Measurements from ENCODE around the gene RHBDF2.

RHBDF2 gene

DNA sequence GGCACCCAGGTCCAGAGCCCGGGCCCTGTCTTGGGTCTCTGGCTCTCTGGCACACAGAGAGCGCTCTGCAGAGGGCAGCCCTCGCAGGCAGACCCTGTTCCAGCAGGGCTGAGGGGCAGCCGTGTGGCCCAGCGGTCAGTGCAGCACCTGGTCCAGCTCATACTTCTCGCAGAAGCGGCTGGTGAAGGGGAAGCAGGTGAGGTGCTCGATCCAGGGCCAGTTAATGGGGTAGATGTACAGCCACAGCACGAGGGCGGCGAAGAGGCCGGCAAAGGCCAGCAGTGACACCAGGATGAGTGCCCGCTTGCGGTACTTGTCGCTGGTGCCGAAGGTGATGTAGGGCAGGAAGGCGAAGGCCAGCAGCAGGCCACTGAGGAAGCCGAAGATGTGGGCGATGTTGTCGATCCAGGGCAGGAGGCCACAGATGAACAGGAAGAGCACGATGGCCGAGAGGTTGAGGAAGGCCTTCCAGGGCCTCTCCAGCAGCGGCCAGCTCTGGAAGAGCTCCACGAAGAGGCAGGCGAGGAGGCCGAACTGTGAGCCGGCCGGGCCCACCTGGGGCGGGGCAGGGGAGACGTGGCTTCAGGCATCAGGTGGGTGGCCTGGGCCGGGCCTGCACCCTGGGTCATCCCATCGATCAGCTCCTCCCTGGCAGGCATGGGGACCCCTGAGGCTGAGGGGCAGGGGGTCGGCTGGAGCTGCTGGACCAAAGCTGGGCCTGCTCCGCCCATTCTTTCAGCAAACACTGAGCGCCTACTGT lies 29.5 kb downstream of the RHBDF2 start:
- Mint-ChIP-seq H3K4me1 (no peaks in the 10 kb centered on the region), H3K4me3 (no peak overlapping the region), H3K9me3 (no peaks in the 10 kb centered on the region), H3K36me3 (peaks cover 7% of the 10 kb centered on the region), H3K27ac (no peak overlapping the region), H3K27me3 (no peaks in the 10 kb centered on the region)

DNA sequence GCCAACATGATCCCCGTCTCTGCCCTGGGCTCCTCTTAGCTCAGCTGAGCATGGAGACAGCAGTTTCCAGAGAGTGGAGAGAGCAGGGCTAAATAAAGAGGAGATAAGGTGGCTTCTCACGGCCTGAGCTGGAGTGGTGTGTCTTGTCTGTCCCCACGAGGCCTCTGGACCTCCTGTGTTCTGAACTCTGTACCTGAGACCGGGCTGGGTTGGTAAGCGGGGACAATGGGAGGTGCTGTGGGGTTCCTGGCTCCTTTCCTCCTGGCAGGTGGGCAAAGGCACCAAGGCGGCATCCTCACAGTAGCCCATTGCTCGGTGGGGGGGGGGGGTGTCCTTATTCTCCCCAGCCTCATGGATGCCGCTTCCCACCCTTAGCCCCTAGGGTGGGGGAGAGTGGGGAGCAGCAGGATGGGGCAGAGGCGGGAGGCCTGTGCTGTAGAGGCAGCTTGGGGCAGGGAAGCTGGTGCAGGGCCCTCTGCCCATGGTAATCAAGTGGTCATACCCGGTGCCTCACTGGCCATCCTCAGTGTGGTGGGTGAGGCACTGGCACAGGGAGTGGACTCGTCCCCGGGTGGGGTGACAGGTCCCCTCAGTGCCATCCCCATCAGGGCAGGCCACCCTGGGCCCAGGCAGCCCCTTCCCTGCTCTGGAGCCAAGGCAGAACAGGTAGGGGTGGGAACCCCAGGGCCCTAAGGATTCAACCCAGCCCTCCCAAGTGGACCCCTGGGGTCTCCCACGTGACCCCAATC lies 31.1 kb downstream of the RHBDF2 start:
- peaks cover 6% of the 10 kb centered on the region for H3K36me3 Mint-ChIP-seq
- H3K4me1 Mint-ChIP-seq, result peaks cover 3% of the 10 kb centered on the region
- no peak overlapping the region for H3K27ac Mint-ChIP-seq
- no peak overlapping the region for H3K4me3 Mint-ChIP-seq
- no peaks in the 10 kb centered on the region for H3K27me3 Mint-ChIP-seq
- H3K9me3 Mint-ChIP-seq, result no peaks in the 10 kb centered on the region

DNA sequence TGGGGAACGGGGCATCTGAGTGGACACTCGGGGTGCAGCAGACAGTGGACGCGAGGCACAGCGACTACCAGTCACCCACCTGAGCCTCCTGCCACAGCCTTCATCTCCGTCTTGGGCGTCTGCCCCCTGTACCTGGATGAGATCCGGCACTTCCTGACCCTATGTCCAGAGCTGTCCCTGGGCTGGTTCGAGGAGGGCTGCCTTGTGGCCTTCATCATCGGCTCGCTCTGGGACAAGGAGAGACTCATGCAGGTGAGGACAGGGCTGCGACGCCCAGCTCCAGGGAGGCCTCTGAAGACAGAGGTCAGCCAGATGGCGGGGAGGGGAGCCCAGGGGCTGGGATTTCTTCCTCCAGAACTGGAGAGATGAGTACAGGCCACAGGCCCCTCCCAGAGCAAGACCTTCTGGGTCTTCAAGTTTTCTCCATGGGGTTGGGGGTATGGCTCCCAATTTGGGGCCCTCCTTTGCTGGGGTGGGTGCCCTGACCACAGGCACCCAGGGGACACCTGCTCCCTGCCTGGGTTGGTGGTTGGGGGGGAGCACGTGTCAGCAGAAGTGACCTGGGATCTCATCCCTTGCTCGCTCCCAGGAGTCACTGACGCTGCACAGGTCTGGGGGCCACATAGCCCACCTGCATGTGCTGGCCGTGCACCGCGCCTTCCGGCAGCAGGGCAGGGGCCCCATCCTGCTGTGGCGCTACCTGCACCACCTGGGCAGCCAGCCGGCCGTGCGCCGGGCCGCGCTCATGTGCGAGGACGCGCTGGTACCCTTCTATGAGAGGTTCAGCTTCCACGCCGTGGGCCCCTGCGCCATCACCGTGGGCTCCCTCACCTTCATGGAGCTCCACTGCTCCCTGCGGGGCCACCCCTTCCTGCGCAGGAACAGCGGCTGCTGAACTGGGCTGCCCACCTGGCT lies 31.9 kb downstream of the RHBDF2 start:
- Mint-ChIP-seq H3K4me3 (no peak overlapping the region), H3K27me3 (no peaks in the 10 kb centered on the region), H3K4me1 (peaks cover 3% of the 10 kb centered on the region), H3K27ac (no peak overlapping the region), H3K9me3 (no peaks in the 10 kb centered on the region), H3K36me3 (peaks cover 5% of the 10 kb centered on the region)

DNA sequence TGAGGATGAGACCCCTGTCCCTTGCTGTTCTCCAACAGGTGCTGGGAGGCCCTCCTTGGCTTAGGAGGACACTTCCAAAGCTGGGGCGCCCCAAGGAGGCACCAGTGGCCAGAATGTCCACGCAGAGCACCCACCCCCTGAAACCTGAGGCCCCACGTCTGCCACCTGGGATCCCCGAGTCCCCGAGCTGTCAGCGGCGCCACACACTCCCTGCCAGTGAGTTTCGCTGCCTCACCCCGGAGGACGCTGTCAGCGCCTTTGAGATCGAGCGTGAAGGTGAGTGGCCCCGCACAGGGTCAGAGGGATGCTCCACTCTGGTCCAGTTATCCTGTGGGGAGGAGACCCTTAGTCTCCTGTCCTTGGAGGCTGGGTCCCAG lies 32.6 kb downstream of the RHBDF2 start:
- Mint-ChIP-seq H3K27ac (no peak overlapping the region), H3K4me1 (peaks cover 3% of the 10 kb centered on the region), H3K4me3 (no peak overlapping the region), H3K36me3 (peaks cover 5% of the 10 kb centered on the region), H3K27me3 (no peaks in the 10 kb centered on the region), H3K9me3 (no peaks in the 10 kb centered on the region)

- Mint-ChIP-seq H3K27me3 (no peaks in the 10 kb centered on the region), H3K4me1 (peaks cover 3% of the 10 kb centered on the region), H3K36me3 (peaks cover 3% of the 10 kb centered on the region), H3K27ac (no peak overlapping the region), H3K9me3 (no peaks in the 10 kb centered on the region), H3K4me3 (no peak overlapping the region)
Observed at GRCh38 chr17:76467809-76468633, 33.2 kb downstream of the RHBDF2 start.

DNA sequence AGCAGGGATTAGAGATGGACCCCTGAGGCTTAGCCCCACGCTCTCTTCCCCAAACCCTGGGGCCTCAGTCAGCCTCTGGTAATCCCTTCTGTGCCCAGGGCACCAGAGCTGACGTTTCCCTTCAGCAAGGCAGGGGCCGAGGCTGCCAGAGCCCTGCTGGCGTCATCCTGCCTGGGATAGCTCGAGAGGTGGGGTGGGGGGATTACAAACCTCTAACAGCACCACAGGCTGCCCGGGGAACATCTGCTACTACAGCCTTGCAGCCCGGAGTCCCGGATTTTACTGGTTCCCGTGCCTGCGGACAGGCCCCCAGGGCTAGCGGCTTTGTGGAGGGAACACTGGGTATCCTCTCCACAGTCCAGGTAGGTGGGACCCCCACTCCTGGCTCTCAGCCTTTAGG lies 33.9 kb downstream of the RHBDF2 start, which contains the start of gene AANAT:
AANAT (plus strand) TSS at position 238 of the 400 bp plus-strand sequence. CDS start 1,144 bp downstream, outside the sequence.
- Mint-ChIP-seq H3K4me1 (peaks cover 3% of the 10 kb centered on the region), H3K4me3 (no peak within 1 kb of the TSS), H3K27ac (no peak within 1 kb of the TSS), H3K36me3 (peaks cover 3% of the 10 kb centered on the region), H3K9me3 (no peaks in the 10 kb centered on the region), H3K27me3 (no peaks in the 10 kb centered on the region)

DNA sequence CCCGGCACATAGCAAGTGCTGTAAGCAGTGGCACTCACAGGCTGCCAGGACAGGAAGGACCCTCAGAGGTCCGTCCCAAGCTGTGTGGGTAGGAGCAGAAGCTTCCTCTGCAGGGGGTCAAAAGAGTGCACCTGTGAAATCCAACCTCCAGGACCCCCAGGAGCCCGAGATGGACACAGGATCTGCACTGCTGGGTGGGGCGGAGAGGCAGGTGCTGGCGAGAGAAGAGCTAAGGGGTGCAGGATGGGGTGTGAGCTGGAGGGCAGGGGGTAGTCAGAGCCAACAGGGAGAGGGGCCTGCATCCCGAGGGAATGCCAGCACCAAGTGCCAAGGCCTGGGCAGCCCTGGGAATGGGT lies 34.5 kb downstream of the RHBDF2 start:
- H3K4me1 Mint-ChIP-seq, result peaks cover 3% of the 10 kb centered on the region
- peaks cover 3% of the 10 kb centered on the region for H3K36me3 Mint-ChIP-seq
- no peaks in the 10 kb centered on the region for H3K9me3 Mint-ChIP-seq
- H3K27ac Mint-ChIP-seq, result no peak overlapping the region
- H3K27me3 Mint-ChIP-seq, result no peaks in the 10 kb centered on the region
- no peak overlapping the region for H3K4me3 Mint-ChIP-seq

DNA sequence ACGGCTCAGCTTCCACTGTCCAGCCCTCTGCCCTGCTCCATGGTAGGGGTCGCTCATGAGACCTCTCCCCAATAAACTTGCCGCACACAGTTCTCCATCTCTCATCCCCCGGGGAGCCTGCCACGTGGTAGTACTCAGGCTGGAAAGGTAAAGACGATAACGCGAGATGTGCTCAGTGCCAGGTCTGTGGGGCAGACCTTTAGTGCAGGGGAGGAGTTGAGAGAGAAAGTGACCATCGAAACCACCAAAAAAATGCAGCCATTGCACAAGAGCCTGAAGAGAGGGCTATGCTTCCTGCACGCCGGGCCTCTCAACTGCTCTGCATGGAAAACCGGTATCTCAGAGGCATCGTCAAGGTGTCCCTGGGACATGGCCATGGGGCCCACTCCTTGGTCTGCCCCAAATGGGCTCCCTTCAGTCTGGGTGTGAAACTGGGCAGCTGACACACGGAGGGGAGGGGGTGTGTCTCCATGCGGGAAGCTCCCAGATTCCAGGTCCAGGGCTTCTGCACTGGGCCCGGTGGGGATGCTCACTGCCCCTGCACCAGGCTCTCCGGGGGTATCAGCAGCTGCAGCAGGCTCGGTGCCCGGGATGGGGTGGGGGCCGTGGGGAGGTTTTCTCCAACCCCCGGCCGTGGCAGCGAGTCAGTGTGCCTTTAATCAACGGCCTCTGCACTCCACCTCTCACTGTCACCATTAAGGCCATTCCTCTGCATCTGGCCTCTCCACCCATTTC lies 38.5 kb downstream of the RHBDF2 start:
- Mint-ChIP-seq H3K4me1 (peaks cover 3% of the 10 kb centered on the region), H3K36me3 (no peaks in the 10 kb centered on the region), H3K27ac (no peak overlapping the region), H3K27me3 (no peaks in the 10 kb centered on the region), H3K4me3 (no peak overlapping the region), H3K9me3 (no peaks in the 10 kb centered on the region)

- H3K4me3 Mint-ChIP-seq, result no peak overlapping the region
- H3K27ac Mint-ChIP-seq, result no peak overlapping the region
- H3K36me3 Mint-ChIP-seq, result no peaks in the 10 kb centered on the region
- H3K4me1 Mint-ChIP-seq, result peaks cover 3% of the 10 kb centered on the region
- H3K9me3 Mint-ChIP-seq, result no peaks in the 10 kb centered on the region
- H3K27me3 Mint-ChIP-seq, result no peaks in the 10 kb centered on the region
Observed at GRCh38 chr17:76461765-76462555, 39.3 kb downstream of the RHBDF2 start.

DNA sequence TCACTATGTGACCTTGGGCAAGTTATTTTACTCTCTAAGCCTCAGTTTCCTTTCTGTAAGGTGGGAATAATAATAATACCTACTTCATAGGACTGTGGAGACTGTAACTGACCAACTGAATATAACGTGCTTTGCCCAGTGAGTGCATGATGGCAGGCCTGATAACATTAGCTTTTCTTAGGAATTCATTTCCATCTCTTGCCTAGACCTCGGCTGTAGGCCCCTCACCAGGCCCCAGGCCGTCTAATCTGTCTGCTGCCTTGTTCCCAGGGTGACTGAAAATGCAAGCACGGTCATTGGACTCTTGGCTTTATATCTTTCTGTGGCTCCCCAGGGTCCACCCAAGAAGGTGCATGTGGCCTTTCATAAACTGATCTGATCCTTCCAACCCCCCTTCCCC lies 41.5 kb downstream of the RHBDF2 start:
- Mint-ChIP-seq H3K9me3 (no peaks in the 10 kb centered on the region), H3K27me3 (no peaks in the 10 kb centered on the region), H3K27ac (no peak overlapping the region), H3K4me3 (no peak overlapping the region), H3K4me1 (no peaks in the 10 kb centered on the region), H3K36me3 (no peaks in the 10 kb centered on the region)

- no peaks in the 10 kb centered on the region for H3K9me3 Mint-ChIP-seq
- no peaks in the 10 kb centered on the region for H3K27me3 Mint-ChIP-seq
- no peak overlapping the region for H3K4me3 Mint-ChIP-seq
- H3K36me3 Mint-ChIP-seq, result no peaks in the 10 kb centered on the region
- no peaks in the 10 kb centered on the region for H3K4me1 Mint-ChIP-seq
- no peak overlapping the region for H3K27ac Mint-ChIP-seq
Observed at GRCh38 chr17:76458580-76459490, 42.4 kb downstream of the RHBDF2 start.

- Mint-ChIP-seq H3K4me1 (peaks cover 26% of the 10 kb centered on the region), H3K36me3 (no peaks in the 10 kb centered on the region), H3K27ac (peak overlapping the region; percentile 82), H3K27me3 (no peaks in the 10 kb centered on the region), H3K9me3 (no peaks in the 10 kb centered on the region), H3K4me3 (peak overlapping the region; percentile 74)
Observed at GRCh38 chr17:76453431-76453743, 47.8 kb downstream of the RHBDF2 start.

All from activated naive CD4-positive, alpha-beta T cell treated with anti-CD3 and anti-CD28 coated beads, Interleukin-2, amount 50 U/mL, for 24 hours (primary cell).